A673 (cell line): ENCODE data around the gene RSPH6A.

Experiments
- CTCF ChIP-seq: fragments of 300-800, 200-600 bp; sonication (generic); conservative IDR thresholded peaks from 2 replicates; pipeline ENCODE4 v1.5.1; 2017; ENCODE audit warnings: low read depth, mild to moderate bottlenecking, antibody characterized with exemption, low read length, moderate library complexity, mixed read lengths
- EZH2 ChIP-seq: fragments of 200-600 bp; sonication (generic); IDR thresholded peaks from 2 replicates; pipeline ENCODE4 v1.6.1; 2017; ENCODE audit warnings: borderline replicate concordance, low read depth, mild to moderate bottlenecking, mixed read lengths, antibody characterized with exemption, low read length; ENCODE audit not compliant: poor library complexity, severe bottlenecking

GRCh38 chr19:45828523-45828922, 13.4 kb upstream of the RSPH6A start:
- TF ChIP-seq CTCF, result no peak
- TF ChIP-seq EZH2, result no peak
